ENCODE measurements around the gene OLFML1.

GRCh38 chr11:7436146-7436545 is 49.2 kb upstream of the OLFML1 start:
- no peak for TF ChIP-seq CTCF (conservative IDR thresholded peaks at IDR 0.05; ENCODE audit: low read depth, low read length)
- TF ChIP-seq EZH2 (IDR thresholded peaks at IDR 0.05; ENCODE audit: low read length, unreplicated experiment): no peak
